Measurements from ENCODE around the gene NPLOC4. TPM values are rescaled to one million over a fixed set of nuclear protein-coding genes. Genes with fewer than 3 reads are reported as not detected.

NPLOC4 gene
- total and polyA plus RNA-seq, 2 of the 13 experiments (the other 11 are each of a cell fraction or from before 2014, with no cell fraction given) = 57.0 to 97.0 TPM

- TF ChIP-seq RBFOX2 (IDR thresholded peaks at IDR 0.05; ENCODE audit: low read depth, low read length) = no peak
- peak; percentile 11; the same call in 1 of the 2 replicates for TF ChIP-seq ZNF441 (CRISPR knock-in tag; IDR thresholded peaks at IDR 0.05; ENCODE audit: borderline replicate concordance)
- TF ChIP-seq ZBED4 (CRISPR knock-in tag; IDR thresholded peaks at IDR 0.05; ENCODE audit: borderline replicate concordance) = no peak
- TF ChIP-seq ZNF549 (CRISPR knock-in tag; IDR thresholded peaks at IDR 0.05) = no peak
- TF ChIP-seq ZNF878 (CRISPR knock-in tag; IDR thresholded peaks at IDR 0.05) = no peak
- TF ChIP-seq NFE2 (CRISPR knock-in tag; IDR thresholded peaks at IDR 0.05) = no peak
- no peak; the same call in 1 of the 2 replicates for TF ChIP-seq MED13 (CRISPR knock-in tag; IDR thresholded peaks at IDR 0.05)
- TF ChIP-seq ZNF777 (CRISPR knock-in tag; IDR thresholded peaks at IDR 0.05) = no peak
- TF ChIP-seq CENPT (CRISPR knock-in tag; IDR thresholded peaks at IDR 0.05; ENCODE audit: low read depth) = no peak
- no peak for TF ChIP-seq NONO (IDR thresholded peaks at IDR 0.05)
- TF ChIP-seq NONO (CRISPR knock-in tag; conservative IDR thresholded peaks at IDR 0.05) = no peak
- 0 out of 2 replicates have a peak, but pooled peaks have one; percentile 84 for TF ChIP-seq ZNF567 (CRISPR knock-in tag; IDR thresholded peaks at IDR 0.05; ENCODE audit: borderline replicate concordance)
- TF ChIP-seq MTF2 (CRISPR knock-in tag; IDR thresholded peaks at IDR 0.05; ENCODE audit: borderline replicate concordance) = no peak
- TF ChIP-seq MAFF (IDR thresholded peaks at IDR 0.05; ENCODE audit: low read depth, low read length) = no peak
- TF ChIP-seq HHEX (CRISPR knock-in tag; IDR thresholded peaks at IDR 0.05) = no peak
- no peak for TF ChIP-seq ZMAT3 (CRISPR knock-in tag; conservative IDR thresholded peaks at IDR 0.05)
- no peak for TF ChIP-seq PHF21A (CRISPR knock-in tag; IDR thresholded peaks at IDR 0.05)
- TF ChIP-seq KLF12 (CRISPR knock-in tag; IDR thresholded peaks at IDR 0.05; ENCODE audit: borderline replicate concordance) = 0 out of 2 replicates have a peak, but pooled peaks have one; percentile 12
- 0 out of 2 replicates have a peak, but pooled peaks have one; percentile 46 for TF ChIP-seq ZFP91 (CRISPR knock-in tag; IDR thresholded peaks at IDR 0.05; ENCODE audit: borderline replicate concordance)
- TF ChIP-seq ZNF207 (IDR thresholded peaks at IDR 0.05; ENCODE audit: borderline replicate concordance) = no peak
- no peak for TF ChIP-seq ZNF644 (CRISPR knock-in tag; IDR thresholded peaks at IDR 0.05; ENCODE audit: low read depth)
- no peak for TF ChIP-seq BHLHE40 (IDR thresholded peaks at IDR 0.05; ENCODE audit: low read length)
- peak; percentile 31; the same call in 1 of the 2 replicates for TF ChIP-seq ZBTB7A (CRISPR knock-in tag; IDR thresholded peaks at IDR 0.05)
- no peak for TF ChIP-seq HNF4A (CRISPR knock-in tag; IDR thresholded peaks at IDR 0.05)
- no peak for TF ChIP-seq ADNP (CRISPR knock-in tag; IDR thresholded peaks at IDR 0.05)
- peak; percentile 27; the same call in 1 of the 2 replicates for TF ChIP-seq NAIF1 (CRISPR knock-in tag; IDR thresholded peaks at IDR 0.05; ENCODE audit: borderline replicate concordance)
- no peak for TF ChIP-seq ZNF337 (CRISPR knock-in tag; IDR thresholded peaks at IDR 0.05; ENCODE audit: borderline replicate concordance, low read depth)
- no peak for TF ChIP-seq ETV6 (CRISPR knock-in tag; conservative IDR thresholded peaks at IDR 0.05)
- no peak for TF ChIP-seq PHF20 (CRISPR knock-in tag; IDR thresholded peaks at IDR 0.05)
Measured at GRCh38 chr17:81683208-81683583, 46.3 kb upstream of the NPLOC4 start (continued).

Measured in HepG2 (cell line).